ENCODE results near the gene HOXD12.

The HOXD12 gene, protein sequence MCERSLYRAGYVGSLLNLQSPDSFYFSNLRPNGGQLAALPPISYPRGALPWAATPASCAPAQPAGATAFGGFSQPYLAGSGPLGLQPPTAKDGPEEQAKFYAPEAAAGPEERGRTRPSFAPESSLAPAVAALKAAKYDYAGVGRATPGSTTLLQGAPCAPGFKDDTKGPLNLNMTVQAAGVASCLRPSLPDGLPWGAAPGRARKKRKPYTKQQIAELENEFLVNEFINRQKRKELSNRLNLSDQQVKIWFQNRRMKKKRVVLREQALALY

DNA sequence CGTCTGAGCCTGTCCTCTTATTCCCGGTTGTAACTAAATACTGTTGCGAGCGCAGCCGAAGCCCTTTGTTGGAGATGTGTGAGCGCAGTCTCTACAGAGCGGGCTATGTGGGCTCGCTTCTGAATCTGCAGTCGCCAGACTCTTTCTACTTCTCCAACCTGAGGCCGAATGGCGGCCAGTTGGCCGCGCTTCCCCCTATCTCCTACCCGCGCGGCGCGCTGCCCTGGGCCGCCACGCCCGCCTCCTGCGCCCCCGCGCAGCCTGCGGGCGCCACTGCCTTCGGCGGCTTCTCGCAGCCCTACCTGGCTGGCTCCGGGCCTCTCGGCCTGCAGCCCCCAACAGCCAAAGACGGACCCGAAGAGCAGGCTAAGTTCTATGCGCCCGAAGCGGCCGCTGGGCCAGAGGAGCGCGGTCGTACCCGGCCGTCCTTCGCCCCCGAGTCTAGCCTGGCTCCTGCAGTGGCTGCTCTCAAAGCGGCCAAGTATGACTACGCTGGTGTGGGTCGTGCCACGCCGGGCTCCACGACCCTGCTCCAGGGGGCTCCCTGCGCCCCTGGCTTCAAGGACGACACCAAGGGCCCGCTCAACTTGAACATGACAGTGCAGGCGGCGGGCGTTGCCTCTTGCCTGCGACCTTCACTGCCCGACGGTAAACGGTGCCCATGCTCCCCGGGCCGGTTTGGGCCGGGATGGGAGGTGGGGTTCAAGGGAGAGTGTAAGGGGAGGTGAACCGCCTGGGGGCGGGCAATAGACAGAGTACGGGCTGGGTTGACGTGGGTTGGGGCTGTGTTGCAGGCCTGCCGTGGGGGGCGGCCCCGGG is at the start of gene HOXD12:
HOXD12 (plus strand) TSS at position 68 of the 819 bp plus-strand sequence; CDS start at position 75, 7 bp downstream.
- peak; percentile 59 for DNase-seq

DNA sequence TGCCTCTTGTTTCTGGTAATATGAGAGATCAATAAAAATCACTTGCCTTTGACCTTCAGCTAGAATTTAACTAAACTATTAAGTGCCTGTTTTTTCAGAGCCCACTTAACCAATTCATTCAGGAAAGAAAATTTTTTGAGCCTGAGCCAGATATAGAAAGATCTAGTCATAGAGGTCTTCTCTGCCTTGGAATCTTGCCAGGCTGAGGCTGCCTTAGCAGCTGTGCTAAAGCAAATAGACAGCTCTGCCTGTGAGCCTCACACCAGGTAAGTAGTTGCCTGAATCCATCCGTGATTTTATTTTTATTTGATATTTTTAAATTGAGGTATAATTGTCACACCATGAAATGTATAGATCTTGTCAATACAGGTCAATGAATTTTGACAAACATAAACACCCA is 43.2 kb upstream of the HOXD12 start:
- no peak for DNase-seq

DNA sequence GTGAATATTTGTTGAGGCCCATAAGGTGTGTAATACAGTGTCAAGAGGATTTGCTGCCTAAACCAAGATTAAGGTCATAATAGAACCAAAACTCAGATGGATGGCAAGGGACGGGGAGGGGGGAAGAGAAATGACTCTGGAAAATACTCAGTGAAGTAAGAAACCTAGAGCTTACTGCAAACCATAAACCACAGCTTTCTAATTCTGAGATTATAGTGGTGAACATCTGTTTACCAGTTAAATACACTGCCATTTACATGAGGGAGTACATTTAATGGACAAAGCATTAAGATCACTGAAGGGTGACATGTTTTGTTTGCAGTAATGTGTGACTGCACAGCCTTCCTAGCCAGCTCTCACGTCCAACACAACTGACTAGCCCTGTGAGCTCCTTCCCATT is 35.6 kb upstream of the HOXD12 start:
- no peak for DNase-seq

DNA sequence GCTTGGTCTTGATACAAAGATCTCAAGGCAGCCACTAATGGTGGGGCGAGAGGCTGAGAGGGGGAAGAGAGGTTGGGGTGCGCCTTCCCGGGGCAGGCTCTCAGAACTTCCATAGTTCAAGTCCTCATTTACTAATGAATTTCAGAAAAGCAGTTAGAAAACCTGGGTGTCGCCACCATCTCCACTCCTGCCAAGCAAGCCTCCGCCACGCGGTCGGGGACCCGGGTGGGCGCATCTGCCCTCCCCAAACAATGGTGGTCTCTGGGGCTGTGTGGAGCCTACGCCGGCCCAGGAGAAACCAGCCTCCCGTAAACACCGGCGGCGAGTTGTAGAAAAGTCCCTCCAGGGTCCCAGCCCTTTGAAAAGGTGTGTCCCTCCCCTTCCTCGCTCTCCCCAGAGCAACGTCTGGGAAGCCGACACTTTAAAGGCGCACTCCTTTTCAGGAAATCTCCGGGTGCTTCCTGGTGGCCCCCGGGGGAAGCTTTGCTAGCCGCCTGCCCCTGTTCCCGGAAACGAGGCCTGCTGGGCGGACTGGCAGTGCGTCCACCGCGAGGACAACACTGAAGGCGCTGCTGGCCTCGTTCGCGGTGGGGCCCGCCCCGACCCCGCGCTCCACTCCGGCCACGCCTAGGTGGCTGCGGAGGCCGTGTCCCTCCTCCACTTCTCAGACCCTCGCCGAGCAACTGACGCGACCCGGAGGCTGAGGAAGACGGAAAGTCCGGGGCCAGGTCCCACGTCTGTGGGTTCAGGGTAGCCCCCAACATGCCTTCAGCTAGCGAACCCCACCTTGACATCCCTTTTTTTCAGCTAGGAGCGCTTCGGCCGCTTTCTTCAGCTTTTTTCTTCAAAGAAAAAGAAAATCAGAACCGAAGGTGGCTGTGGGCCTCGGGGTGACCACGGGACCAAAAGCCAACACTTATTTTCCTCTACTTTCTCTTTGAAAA is 32.7 kb upstream of the HOXD12 start:
- no peak for DNase-seq

DNA sequence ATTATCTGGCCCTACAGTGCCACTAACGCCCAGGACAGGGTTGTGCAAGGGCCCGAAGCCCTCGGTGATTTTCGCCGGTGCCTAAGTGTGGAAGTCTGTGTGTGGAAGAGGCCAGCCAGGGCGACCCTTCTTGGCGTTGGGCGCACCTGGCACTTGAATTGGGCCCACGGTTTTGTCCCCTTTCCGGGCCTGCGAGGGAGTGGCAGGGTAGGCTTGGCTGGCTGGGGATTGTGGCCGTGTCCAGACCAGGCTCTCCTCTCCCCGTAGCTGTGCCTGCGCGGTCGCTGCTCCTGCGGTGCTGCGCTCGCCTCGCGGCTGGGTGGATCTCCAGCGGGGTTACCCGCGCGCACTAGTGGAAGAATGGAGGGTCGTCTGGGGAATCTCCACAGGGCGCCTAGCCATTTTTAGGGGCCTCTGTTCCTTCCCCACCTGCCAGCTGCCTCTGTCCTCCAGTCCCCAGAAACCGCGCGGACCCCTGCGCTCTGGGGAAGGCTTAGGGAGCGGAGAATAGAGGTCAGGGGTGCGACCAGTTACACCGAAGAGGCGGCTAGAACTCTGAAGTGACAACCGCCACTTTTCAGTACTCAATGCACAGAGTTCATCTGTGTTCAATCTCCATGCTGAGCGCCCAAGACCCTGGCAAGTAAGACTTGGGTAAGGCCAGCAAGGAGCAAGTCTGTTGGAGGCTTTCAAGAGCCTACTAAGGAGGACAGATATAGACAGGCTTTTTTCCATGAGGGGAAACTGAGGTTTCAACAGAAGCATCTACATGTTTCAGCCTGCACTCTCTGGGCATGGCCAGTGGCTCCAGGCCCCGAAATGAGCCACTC is 31.8 kb upstream of the HOXD12 start:
- no peak for DNase-seq

DNA sequence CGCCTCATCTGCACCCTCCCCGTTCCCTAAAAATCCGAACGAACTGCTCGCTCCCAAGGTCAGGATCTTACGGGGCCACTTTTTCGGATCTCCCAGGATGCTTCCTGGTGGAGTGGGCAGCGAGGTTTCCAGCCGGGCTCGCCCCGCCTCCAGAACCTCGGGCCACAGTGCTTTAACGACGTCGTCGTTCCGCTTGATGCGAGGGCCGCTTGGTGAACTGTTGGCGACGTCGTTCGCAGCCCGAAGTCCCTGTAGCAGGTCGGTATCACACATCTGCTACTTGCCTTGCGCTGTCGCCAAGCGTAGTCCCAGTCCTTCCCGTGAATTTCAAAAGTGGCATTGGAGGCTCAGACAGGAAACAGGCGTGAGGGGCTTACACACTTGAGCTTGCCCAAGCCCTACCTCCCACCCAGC is 31.2 kb upstream of the HOXD12 start:
- DNase-seq, result no peak

DNA sequence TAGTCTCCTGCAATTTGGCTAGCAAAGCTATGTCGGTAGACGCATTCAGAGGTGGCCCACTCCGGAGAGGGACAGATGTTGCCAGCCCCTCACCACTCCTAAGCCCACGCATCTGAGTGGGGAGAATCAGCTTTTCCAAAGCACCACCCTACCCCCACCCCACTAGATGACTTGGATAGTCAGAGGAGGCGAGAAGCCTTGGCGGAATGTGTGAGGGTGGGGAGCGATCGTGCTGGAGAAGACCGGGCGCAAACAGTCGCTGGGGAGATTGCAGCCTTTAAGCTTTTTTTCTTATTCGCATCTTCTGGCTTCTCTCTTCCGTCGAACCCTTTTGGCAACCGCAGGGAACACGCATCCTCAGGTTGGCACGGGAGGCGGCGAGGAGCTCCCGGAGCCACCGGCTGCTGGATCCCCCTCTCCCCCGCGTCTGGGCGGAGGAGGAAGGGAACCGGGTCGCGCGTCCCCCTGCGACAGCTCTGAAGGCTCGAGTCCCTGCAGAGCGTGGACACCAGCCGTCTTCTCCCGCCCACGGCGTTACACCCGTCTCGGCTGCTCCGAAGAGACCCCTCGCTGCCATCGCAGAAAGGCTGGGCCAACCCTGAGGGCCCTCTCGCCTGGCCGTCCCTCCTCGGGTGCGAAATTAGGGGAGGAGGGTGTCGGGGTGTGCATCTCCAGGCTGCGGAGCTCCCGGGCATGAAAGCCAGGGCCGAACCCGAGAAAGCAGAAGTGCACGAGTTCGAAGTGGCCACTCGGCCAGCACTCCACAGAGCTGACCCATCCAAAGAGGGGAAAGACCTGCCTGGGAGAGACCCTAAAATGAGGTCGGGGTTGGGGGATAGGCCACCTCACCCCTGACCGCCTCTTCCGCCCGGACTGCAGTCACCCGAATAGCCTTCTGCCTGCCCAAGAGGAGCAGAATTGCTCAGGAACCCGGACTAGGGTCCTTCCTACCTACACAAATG is 28.0 kb upstream of the HOXD12 start:
- DNase-seq, result no peak

DNA sequence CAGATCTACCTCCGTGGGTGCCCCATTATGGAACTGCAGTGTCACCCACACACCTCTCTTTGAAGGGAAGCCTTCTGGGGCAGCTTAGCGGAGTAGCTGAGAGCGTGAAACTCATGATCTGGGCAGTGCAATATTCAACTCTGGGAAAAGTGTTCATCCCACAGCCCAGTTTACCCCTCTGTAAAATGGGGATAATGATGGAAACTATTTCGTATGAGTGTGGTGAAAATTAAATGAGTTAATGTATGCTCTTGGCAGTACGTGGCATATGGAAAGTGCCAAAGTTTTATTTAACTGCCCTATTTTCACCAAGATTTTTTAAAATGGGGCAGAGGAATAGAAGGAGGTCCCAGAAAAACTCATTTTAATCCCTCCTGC is 27.3 kb upstream of the HOXD12 start:
- no peak for DNase-seq

DNA sequence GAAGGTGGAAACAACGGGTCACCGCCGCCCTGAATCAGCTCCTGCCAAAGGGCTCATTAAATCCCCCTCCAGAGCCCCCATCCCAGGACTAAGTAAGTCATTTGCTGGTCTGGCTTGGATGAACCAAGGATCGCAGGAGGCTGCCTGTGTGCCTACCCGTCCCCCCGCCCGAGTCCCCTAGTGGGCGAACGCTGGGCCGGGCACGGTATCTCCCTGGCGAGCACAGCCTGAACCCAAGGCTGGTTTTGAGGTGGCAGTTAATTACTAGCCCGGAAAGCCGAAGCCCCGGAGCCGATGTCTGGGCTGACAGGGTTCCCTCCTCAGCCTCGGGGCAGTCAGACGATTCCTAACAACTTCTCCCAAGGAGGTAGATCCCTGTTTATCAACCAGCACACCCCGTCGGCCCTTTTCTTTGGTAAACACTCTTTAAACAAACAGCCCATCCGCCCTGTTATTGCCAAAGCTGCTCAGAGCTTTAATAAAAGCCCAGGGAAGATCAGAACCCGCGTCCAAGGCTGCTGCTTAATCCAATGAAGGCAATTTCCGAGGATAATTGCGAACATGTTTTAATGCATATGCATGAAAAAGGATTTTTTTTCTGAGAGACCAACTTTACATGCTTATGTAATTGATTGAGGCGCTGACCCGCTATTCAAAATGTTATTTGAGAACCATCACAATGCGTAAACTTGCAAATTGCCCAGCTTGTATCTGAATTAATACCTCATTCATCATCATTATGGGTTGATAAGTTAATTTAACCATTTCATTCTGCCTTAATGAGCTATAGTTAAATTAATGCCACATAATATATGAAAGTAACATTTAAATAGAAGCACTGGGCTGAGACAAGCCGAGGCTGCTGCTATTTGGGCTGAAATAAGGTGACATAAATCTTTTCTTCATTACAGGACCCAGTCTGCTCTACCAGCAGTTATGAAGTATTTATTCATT is 26.4 kb upstream of the HOXD12 start:
- no peak for DNase-seq

DNA sequence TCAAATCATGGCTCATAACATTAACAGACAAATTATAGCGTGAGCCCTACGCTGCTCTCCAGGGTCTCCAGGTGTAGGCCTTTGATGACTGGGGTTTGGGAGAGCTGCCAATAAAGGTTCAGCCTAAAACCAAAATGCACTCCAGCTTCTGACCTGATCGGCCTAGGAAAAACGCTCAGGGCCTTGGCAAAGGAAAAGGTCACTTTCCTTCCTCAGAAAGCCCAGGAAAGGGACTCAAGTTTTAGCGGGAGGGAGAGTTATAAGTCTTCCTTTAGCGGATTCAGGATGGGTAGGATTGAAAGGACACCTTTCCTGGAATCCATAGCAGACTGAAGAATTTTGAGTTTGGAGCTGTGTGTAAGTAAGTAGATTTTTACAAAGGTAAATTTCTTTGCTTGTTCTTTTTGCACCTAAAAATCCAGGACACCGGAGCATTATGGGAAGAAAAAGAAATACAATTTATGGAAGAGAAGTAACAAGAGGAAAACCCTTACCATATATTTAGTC is 24.6 kb upstream of the HOXD12 start:
- no peak for DNase-seq

DNA sequence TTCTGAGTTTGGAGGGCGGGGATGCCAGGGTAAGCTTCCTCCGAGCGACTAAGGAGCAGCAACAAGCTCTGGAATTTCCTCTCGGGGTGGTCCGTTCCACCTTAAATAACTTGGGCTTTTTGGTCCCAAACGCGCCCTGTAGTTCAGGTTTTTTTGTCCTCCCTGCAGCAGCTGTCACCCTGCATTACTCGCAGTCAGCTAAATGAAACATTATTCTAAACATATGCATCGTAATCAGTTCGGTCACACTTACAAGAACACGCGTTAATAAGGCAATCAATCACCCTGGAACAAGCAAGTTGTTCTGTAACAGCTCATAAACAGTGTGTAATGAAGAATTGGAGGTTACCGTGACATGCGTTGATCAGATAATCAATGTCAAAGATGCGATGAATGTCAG is 24.1 kb upstream of the HOXD12 start:
- DNase-seq, result no peak

DNA sequence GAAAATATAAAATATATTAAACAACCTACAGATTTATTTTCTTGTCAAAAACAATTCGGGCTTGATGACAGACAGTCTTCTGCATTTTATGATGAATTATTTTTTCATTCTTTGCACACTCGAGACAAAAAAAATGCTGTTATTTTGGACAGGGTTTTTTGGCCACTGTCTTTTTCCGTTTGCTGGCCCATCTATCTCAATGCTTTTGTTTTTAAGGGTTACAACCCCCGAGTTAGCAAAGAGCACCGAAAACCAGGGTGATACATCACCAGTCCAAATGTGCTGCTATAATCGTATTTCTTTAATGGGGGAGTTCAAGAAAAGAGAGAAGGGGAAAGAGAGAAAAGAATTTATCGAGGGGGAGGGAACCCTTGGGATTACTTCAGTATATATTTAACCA is 23.5 kb upstream of the HOXD12 start:
- DNase-seq, result no peak

DNA sequence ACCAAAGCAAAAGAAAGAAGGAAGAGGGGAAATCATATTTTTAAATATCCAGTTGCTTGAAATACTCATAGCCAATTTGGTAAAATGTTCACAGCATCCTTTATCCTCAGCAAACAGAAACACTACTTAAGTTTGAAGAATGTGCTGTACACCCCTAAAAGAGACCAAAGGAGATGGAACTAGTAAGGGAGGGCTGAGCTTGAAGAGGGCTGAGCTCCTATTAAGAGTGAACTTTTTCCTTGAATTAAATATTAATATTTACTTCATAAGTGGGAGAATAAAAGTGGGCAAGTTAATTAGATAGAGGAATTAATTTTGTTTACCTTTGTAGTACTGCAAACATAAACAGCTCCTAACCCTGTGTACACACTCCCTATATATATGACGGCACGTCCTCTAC is 22.8 kb upstream of the HOXD12 start:
- DNase-seq, result no peak

DNA sequence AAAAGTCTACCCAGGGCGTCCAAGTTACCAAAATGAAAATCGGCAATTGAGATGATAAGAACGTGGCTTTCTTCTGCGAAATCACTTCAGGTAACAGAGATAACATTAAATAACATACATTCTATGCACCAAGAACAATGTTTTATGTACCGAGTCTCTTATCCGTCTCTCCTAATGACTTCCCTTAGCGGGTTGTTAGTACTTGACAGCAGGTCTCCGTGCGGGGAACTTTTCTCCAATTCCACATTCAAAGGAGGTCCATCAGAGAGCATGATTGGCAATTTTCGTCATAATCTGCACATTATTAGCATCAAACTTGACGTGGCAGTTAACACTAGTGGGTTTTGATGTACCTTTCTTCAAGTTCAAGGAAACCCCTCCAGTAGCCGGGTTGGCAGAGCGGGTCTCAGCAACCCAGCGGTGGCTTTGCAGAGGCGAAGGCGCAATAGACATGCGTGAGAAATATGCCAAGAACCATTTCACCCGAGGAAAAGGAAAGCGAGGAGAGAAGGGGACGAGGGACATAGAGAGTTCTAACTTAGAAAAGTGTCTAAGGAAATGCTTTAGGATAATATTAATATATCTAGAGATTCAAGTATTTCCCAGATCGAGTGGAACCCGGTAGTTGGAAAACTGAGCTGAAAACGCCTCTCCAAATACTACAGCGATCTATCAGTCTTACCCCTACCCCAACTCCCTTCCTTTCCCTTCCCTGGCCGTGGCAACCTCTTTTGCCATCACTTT is 20.9 kb upstream of the HOXD12 start:
- DNase-seq, result no peak

DNA sequence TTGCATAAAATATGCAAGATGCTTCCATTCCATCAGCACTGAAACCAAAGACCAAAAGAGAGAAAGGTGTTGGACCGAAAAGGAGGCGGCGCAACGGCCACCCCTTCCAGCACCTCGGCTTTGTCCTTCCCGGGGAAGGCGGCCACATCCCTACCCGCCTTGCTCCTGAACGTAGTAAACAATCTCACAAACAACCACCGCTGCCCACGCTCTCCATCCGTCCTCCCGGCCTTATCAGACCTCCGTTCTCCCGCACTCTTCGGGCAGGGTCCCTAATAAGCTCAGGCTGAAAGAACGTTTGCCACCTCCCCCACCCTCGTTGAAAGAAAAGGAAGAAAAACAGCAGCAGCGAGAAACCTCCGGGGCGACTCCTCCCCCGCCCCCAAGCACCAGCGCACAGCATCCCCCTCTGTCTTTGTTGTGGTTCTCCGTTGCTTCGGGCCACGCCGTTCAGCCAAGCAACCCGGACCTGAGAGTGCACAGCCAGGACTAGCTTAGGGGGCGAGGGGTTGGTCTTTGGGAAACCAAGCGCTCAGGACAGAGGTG is 20.2 kb upstream of the HOXD12 start:
- no peak for DNase-seq

DNA sequence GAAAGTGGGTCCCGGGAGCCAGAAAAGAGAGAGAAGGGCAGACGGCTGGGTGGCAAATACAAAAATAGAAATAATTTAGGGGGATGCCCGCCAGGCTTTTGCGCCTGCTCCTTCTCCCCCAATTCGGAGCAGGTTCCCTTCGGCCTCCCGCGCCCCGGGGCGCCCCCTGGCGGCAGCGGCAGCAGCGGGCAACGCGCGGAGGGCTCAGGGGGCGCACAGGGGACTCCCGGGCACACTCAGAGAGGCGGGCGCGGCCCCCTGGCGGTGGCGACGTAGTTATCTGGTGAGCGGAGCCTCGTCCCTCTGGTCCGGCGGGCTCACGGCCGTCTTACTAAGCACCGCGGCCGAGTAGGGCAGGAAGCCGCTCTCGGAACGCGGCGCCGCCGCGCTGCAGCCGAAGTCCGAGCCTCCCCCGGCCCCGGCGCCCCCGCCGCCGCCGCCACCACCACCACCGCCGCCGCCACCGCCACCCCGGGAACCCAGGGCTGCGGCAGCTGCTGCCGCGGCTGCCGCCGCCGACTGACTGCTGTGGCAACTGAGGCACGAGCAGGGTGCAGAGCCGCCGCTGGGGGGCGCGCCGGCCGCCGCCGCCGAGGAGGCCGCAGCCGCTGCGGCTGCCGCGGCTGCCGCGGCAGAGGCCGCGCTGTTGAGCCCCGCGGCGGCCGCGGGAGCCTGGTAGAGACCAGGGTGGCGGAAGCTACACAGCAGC is 19.6 kb upstream of the HOXD12 start:
- DNase-seq, result peak; percentile 67

DNA sequence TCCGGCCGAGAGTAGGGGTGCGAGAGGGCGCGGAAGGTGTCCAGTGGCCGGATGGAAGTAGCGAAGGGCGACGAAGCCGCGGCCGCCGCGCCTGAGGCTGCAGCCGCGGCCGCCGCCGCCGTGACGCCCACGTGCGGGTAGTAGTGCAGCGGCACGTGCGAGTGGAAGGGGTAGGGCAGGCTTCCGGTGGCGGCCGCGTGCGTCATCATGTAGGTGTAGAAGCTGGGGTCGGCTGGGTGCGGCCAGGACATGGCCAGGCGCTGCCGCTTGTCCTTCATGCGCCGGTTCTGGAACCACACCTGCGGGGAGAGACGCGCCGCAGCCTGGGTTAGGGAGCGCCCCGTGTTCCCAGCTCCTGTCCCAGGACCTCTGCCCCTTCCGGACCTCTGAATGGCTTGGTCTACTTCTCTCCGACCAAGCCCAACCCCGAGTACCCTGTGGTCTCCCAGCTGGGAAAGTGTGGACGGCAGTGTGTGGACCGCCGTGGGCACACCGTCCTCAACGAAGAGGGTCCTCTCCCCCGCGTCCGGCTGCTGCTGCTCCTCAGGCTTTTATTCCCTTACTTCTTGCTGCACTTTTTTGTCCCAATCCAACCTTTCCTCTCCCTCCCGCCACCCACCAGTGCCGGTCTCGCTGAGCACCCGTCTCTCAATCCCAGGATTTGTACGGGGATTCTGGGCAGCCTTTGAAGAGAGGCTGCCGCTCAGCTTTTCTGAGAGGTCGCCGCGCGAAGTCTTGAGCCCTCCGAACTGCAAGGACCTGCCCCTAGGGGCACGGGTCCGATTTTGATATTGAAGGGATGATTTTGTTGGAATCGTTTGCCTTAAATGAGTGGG is 18.8 kb upstream of the HOXD12 start:
- DNase-seq, result peak; percentile 63
